Subcutaneous adipose tissue (tissue), 4 donors: ENCODE data around the gene FAM186B. TPM values are rescaled to one million over a fixed set of nuclear protein-coding genes. Genes with fewer than 3 reads are reported as not detected.

ENCODE experiments used
- CTCF ChIP-seq: fragments of 450-650 bp; IDR thresholded peaks from one replicate; pipeline ENCODE4 v1.5.1; 2016; ENCODE audit warnings: low read depth, mild to moderate bottlenecking, control low read depth, antibody characterized with exemption, moderate library complexity
- total RNA-seq, 4 donors: library from RNA; depleted of rRNA; stranded (reverse); fragments of >200 nt; gene quantifications; one replicate each; pipeline ENCODE4 v1.1.0, GENCODE V29; 2016

The FAM186B gene
- total RNA-seq, 4 donors from 2014 or later, result 0.17 to 0.66 (median 0.53) TPM

DNA sequence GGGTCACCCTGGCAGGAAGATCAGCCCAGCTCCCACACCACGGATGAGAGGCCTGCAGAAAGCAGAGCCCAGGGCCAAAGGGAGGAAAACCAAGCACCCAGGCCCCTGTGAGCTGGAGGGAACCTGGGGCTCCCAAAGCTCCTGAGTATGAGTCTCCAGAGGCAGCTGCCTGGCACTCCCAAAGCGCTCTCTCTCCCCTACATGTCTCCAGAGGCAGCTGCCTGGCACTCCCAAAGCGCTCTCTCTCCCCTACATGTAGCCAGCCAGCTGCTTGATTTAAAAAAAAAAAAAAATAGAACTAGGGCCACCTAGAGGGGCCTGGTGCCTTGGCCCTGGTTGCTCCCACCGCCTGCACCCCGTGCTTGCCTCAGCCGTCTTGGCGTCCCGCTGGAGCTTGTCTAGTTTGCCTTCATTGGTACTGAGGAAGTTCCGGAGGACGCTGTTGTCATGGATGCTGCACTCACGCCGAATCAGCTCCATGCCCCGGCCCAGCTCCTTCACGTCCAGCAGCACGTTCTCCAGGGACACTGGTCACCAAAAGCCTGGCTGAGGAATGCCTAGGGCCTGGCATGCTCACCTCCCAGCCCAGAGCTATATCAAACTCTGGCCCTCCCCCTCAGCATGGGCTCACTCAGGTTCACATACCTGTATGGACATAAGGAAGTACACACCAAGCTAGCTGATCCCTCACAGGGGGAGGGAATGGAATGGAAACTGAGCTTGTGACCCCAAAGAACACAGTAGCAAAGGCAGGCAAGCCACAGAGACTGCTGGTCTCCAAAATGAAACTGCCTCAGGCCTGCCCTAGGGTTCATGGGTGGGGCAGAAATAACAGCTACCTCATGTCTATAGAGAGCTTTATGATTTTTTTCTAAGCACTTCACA, 42.6 kb upstream of the FAM186B start:
- no peak for TF ChIP-seq CTCF

- no peak for TF ChIP-seq CTCF
These were observed 41.6 kb upstream of the FAM186B start for GRCh38 chr12:49646871-49647654.

- no peak for TF ChIP-seq CTCF
These were observed 40.9 kb upstream of the FAM186B start for GRCh38 chr12:49646331-49646830.

DNA sequence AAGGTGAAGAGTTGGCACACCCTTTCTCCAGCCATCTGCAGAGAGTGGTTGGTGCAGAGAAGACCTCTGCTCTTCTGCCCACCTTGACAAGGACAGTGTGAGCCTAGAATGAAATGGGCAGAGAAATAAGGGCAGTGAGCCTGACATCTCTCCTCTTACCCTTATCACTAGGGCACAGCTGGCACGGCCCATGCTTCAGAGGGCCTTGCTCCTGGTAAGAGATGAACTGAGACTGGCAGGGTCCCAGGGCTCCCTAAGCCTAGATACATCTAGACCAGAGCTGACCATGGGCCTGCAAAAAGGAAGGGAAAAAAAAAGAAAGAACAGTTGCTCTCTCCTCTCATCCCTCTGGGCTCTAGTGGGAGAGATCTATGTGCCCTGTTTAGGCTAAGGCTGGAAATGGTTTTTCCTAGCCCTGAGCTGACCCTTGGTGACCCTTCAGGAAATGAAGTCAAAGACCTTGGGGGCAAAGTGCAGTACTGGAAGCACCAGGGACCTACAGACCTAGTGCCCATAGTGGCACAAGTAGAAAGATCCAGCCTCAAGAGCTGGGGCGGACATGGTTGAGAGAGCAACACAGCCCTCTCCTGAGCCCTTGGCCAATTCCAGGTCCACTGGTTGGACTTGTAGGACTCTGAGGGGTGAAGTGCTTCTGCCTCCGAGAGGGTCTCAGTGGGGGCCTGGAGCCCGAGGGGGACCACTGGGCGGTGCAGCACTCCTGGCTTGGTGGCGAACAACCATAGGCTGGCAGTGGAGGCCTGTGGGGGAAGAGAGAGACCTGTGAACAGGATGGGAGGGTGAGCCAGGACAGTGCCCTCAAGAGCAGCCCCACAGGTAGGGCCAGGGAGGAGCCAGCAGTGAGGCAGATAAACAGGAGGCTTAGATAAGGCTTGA, 40.0 kb upstream of the FAM186B start:
- TF ChIP-seq CTCF, result no peak

DNA sequence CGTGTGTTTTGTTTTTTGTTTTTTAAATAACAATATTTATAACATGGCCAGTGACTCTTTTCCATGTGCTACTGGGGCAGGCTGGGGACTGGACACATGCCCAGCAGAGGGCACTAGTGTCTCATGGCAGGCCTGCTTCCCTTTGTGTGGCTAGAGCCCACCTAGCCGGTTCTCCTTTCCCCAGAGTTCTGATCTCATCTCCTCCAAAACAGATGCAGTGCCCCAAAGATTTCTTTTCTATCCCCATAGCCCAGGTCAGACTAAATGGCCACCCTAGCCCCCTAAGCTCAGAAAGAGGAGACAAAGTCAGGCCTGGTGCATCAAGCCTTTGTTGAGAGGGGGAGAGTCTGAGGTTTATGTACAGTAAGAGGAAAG, 39.2 kb upstream of the FAM186B start:
- TF ChIP-seq CTCF, result no peak

DNA sequence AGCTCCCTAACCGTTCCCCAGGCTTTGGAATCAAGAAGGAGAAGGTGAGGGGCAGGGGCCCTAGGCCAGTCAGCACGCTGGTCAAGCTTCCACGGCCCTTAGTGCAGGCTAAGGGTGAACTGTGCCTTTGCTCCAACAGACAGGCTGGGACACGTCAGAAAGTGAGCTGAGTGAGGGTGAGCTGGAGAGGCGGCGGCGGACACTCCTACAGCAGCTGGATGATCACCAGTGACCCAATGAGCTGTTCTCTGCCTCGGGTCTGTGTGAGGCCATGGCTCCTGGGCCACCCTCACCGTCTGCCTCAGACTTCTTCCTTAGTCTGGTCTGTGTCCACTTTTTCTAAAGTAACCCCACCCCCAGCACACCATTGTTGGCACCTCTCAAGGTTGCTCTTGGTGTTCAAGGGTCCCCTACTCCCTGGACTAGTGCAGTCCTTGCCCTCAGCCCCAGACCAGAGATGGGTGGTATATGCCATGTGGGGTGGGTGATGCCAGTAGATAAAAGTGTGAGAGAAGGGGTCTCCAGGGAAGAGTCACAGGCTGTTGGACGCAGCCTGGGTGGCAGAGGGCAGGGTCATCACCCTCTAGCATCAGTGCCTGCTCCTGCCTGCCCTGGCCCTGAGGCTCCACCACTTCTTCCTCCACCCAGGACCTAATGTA, 38.7 kb upstream of the FAM186B start:
- TF ChIP-seq CTCF, result no peak
